ENCODE data around the gene GOLGA6L7.

DNA sequence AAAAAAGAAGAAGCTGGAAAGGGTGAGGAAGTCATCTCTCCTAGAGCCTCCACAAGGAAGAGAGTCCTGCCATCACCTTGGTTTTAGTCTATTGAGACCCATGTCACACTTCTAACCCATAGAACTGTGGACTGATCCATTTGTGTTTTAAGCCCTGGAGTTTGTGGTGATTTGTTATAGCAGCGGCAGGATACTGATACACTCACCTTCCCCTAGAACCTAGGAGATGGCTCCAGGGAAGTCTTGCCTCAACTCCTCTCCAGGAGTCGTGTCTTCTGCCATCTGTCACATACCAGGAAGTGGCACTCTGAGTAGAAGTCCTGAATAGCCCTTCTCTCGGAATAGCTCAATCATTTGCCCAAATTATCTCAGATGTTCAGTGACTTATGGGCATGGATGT, 22.7 kb upstream of the GOLGA6L7 start:
- TF ChIP-seq, protein P1, sequence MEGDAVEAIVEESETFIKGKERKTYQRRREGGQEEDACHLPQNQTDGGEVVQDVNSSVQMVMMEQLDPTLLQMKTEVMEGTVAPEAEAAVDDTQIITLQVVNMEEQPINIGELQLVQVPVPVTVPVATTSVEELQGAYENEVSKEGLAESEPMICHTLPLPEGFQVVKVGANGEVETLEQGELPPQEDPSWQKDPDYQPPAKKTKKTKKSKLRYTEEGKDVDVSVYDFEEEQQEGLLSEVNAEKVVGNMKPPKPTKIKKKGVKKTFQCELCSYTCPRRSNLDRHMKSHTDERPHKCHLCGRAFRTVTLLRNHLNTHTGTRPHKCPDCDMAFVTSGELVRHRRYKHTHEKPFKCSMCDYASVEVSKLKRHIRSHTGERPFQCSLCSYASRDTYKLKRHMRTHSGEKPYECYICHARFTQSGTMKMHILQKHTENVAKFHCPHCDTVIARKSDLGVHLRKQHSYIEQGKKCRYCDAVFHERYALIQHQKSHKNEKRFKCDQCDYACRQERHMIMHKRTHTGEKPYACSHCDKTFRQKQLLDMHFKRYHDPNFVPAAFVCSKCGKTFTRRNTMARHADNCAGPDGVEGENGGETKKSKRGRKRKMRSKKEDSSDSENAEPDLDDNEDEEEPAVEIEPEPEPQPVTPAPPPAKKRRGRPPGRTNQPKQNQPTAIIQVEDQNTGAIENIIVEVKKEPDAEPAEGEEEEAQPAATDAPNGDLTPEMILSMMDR (IDR thresholded peaks at IDR 0.05; ENCODE audit: low read depth, low read length) = no peak
- TF ChIP-seq, protein P2, sequence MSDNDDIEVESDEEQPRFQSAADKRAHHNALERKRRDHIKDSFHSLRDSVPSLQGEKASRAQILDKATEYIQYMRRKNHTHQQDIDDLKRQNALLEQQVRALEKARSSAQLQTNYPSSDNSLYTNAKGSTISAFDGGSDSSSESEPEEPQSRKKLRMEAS (IDR thresholded peaks at IDR 0.05; ENCODE audit: low read depth, low read length) = no peak
